ENCODE measurements around the gene PPARG.
"Not testable (repeated sequence)": the region's sequence is repeated elsewhere in the genome, so short reads cannot be mapped to it uniquely, and the experiment has no call there.

The PPARG gene

GRCh38 chr3:12468757-12469156 lies 179.9 kb downstream of the PPARG start:
- Histone ChIP-seq H3K9me3 (ENCODE audit: low read length) (no peaks in the 10 kb centered on the region), H3K36me3 (ENCODE audit: insufficient read depth, low read length) (no peaks in the 10 kb centered on the region), H3K79me2 (ENCODE audit: insufficient read depth, low read length) (no peaks in the 10 kb centered on the region), H4K20me1 (ENCODE audit: insufficient read depth, low read length) (no peaks in the 10 kb centered on the region), H2AFZ (ENCODE audit: low read length) (no peak overlapping the region), H3K27me3 (ENCODE audit: insufficient read depth, low read length) (peaks cover 9% of the 10 kb centered on the region; the same call in 1 of the 2 replicates), H3K27ac (ENCODE audit: low read depth, low read length, poor library complexity, severe bottlenecking) (no peak overlapping the region), H3K4me2 (ENCODE audit: low read length) (no peak overlapping the region), H3F3A (ENCODE audit: insufficient read depth, low read length) (no peaks in the 10 kb centered on the region), H3K9ac (ENCODE audit: low read length) (no peak overlapping the region), H3K4me1 (ENCODE audit: insufficient read depth, low read length, severe bottlenecking) (no peaks in the 10 kb centered on the region), H3K4me3 (ENCODE audit: low read depth, low read length, poor library complexity, severe bottlenecking) (no peak overlapping the region), H3K9me2 (ENCODE audit: low read depth, low read length) (no peaks in the 10 kb centered on the region)
- TF ChIP-seq EZH2 (IDR thresholded peaks at IDR 0.05; ENCODE audit: borderline replicate concordance, low read length), result no peak
- TF ChIP-seq CTCF (IDR thresholded peaks at IDR 0.05; ENCODE audit: low read length), result no peak

- not testable (repeated sequence) for H3K4me3 ChIP-seq (ENCODE audit: low read depth, low read length, poor library complexity, severe bottlenecking); H3K9me3 ChIP-seq (ENCODE audit: low read length); H3K36me3 ChIP-seq (ENCODE audit: insufficient read depth, low read length); H4K20me1 ChIP-seq (ENCODE audit: insufficient read depth, low read length); H3K79me2 ChIP-seq (ENCODE audit: insufficient read depth, low read length); H3K9me2 ChIP-seq (ENCODE audit: low read depth, low read length); H3K9ac ChIP-seq (ENCODE audit: low read length); H3F3A ChIP-seq (ENCODE audit: insufficient read depth, low read length); H3K4me2 ChIP-seq (ENCODE audit: low read length); H3K27me3 ChIP-seq (ENCODE audit: insufficient read depth, low read length); H3K27ac ChIP-seq (ENCODE audit: low read depth, low read length, poor library complexity, severe bottlenecking); H3K4me1 ChIP-seq (ENCODE audit: insufficient read depth, low read length, severe bottlenecking); H2AFZ ChIP-seq (ENCODE audit: low read length)
These were observed 180.4 kb downstream of the PPARG start for GRCh38 chr3:12469222-12469621.

- H3K27ac ChIP-seq (ENCODE audit: low read depth, low read length, poor library complexity, severe bottlenecking), result no peak overlapping the region
- no peaks in the 10 kb centered on the region for H4K20me1 ChIP-seq (ENCODE audit: insufficient read depth, low read length)
These were observed 181.2 kb downstream of the PPARG start for GRCh38 chr3:12470111-12470510.

More at GRCh38 chr3:12470111-12470510, 181.2 kb downstream of the PPARG start:
- no peak overlapping the region for H2AFZ ChIP-seq (ENCODE audit: low read length)
- H3F3A ChIP-seq (ENCODE audit: insufficient read depth, low read length), result no peaks in the 10 kb centered on the region
- no peaks in the 10 kb centered on the region for H3K79me2 ChIP-seq (ENCODE audit: insufficient read depth, low read length)
- no peak overlapping the region for H3K4me3 ChIP-seq (ENCODE audit: low read depth, low read length, poor library complexity, severe bottlenecking)
- H3K4me1 ChIP-seq (ENCODE audit: insufficient read depth, low read length, severe bottlenecking), result no peaks in the 10 kb centered on the region
- no peaks in the 10 kb centered on the region for H3K36me3 ChIP-seq (ENCODE audit: insufficient read depth, low read length)
- TF ChIP-seq EZH2 (IDR thresholded peaks at IDR 0.05; ENCODE audit: borderline replicate concordance, low read length) (no peak), CTCF (IDR thresholded peaks at IDR 0.05; ENCODE audit: low read length) (no peak)
- H3K9me3 ChIP-seq (ENCODE audit: low read length), result no peaks in the 10 kb centered on the region
- no peak overlapping the region for H3K4me2 ChIP-seq (ENCODE audit: low read length)
- no peak overlapping the region for H3K9ac ChIP-seq (ENCODE audit: low read length)
- peaks cover 9% of the 10 kb centered on the region; the same call in 1 of the 2 replicates for H3K27me3 ChIP-seq (ENCODE audit: insufficient read depth, low read length)
- no peaks in the 10 kb centered on the region for H3K9me2 ChIP-seq (ENCODE audit: low read depth, low read length)
